Measurements from ENCODE around the gene CD59.
"Not testable (repeated sequence)": the region's sequence is repeated elsewhere in the genome, so short reads cannot be mapped to it uniquely, and the experiment has no call there.

Gene CD59

GRCh38 chr11:33682446-33682845 lies 53.8 kb downstream of the CD59 start:
- no peak overlapping the region for H3K4me3 ChIP-seq (ENCODE audit: low read depth, low read length)
- peak; percentile 56 for TF ChIP-seq CTCF (conservative IDR thresholded peaks at IDR 0.05; ENCODE audit: low read depth, low read length)
- DNase-seq (ENCODE audit: low read depth), result no peak

- TF ChIP-seq CTCF (conservative IDR thresholded peaks at IDR 0.05; ENCODE audit: low read depth, low read length), result no peak
- no peak overlapping the region for H3K4me3 ChIP-seq (ENCODE audit: low read depth, low read length)
- DNase-seq (ENCODE audit: low read depth), result no peak
These were observed 54.2 kb downstream of the CD59 start for GRCh38 chr11:33682019-33682418.

- H3K4me3 ChIP-seq (ENCODE audit: low read depth, low read length); DNase-seq (ENCODE audit: low read depth): not testable (repeated sequence)
These were observed 57.6 kb downstream of the CD59 start for GRCh38 chr11:33678616-33679015.

- no peak overlapping the region for H3K4me3 ChIP-seq (ENCODE audit: low read depth, low read length)
- peak; percentile 79 for DNase-seq (ENCODE audit: low read depth)
- no peak for TF ChIP-seq CTCF (conservative IDR thresholded peaks at IDR 0.05; ENCODE audit: low read depth, low read length)
These were observed 62.0 kb downstream of the CD59 start for GRCh38 chr11:33674035-33674814.

GRCh38 chr11:33672273-33672672 lies 64.0 kb downstream of the CD59 start:
- no peak for TF ChIP-seq CTCF (conservative IDR thresholded peaks at IDR 0.05; ENCODE audit: low read depth, low read length)
- no peak overlapping the region for H3K4me3 ChIP-seq (ENCODE audit: low read depth, low read length)
- DNase-seq (ENCODE audit: low read depth), result no peak

- peak; percentile 61 for DNase-seq (ENCODE audit: low read depth)
These were observed 65.8 kb downstream of the CD59 start for GRCh38 chr11:33670250-33671011.

More at GRCh38 chr11:33670250-33671011, 65.8 kb downstream of the CD59 start:
- no peak for TF ChIP-seq CTCF (conservative IDR thresholded peaks at IDR 0.05; ENCODE audit: low read depth, low read length)
- no peak overlapping the region for H3K4me3 ChIP-seq (ENCODE audit: low read depth, low read length)

Data from choroid plexus epithelial cell (primary cell).